Thoracic aorta (tissue), 2 donors: ENCODE results near the gene PTOV1. TPM values are rescaled to one million over a fixed set of nuclear protein-coding genes. Genes with fewer than 3 reads are reported as not detected.

Experiments
- ATAC-seq: fragments of 150-250 bp; one replicate; pipeline ENCODE4 v1.8.0; 2017; ENCODE audit warnings: low read depth; ENCODE audit not compliant: insufficient number of reproducible peaks, low FRiP score
- DNase-seq: peaks from one replicate; pipeline ENCODE4 v3.0.0-alpha.2; 2020; ENCODE audit warnings: low spot score
- H3K27ac ChIP-seq, 2 donors: fragments of 200-600 bp; sonication (generic); 1 replicate in 1 of 2; 2 replicates in 1 of 2; pipeline ENCODE4 v1.5.1; 2016; ENCODE audit warnings: mild to moderate bottlenecking in 2 of 2, moderate library complexity in 2 of 2
- H3K27me3 ChIP-seq: fragments of 200-600 bp; sonication (generic); replicated peaks from 2 replicates; pipeline ENCODE4 v1.6.0; 2016; ENCODE audit warnings: mild to moderate bottlenecking; ENCODE audit not compliant: insufficient read depth
- H3K36me3 ChIP-seq: fragments of 200-600 bp; sonication (generic); one replicate; pipeline ENCODE4 v1.5.1; 2016
- H3K4me1 ChIP-seq, 2 donors: fragments of 200-600 bp; sonication (generic); 1 replicate in 1 of 2; 2 replicates in 1 of 2; pipeline versions ENCODE4 v1.5.1 to v1.6.0; 2016; ENCODE audit warnings: low read depth in 2 of 2, mild to moderate bottlenecking in 1 of 2; ENCODE audit not compliant: control insufficient read depth in 1 of 2
- H3K4me3 ChIP-seq: fragments of 200-600 bp; sonication (generic); 2 replicates; pipeline ENCODE4 v1.5.1; 2016; ENCODE audit warnings: mild to moderate bottlenecking
- H3K9me3 ChIP-seq: fragments of 200-600 bp; sonication (generic); 2 replicates; pipeline ENCODE4 v1.5.1; 2016
- total RNA-seq, 2 donors: library from RNA; depleted of rRNA; stranded (reverse); fragments of >200 nt; gene quantifications; one replicate each; pipeline versions ENCODE4 v1.1.0 to v1.2.3, GENCODE V29; 2016
- TF ChIP-seq, protein P1 (sequence below): fragments of 200-600 bp; sonication (generic); IDR thresholded peaks from one replicate; pipeline ENCODE4 v1.5.1; 2019; ENCODE audit warnings: antibody characterized with exemption

Gene PTOV1
- total RNA-seq, 2 donors from 2014 or later: 62.9 to 72.2 TPM

DNA sequence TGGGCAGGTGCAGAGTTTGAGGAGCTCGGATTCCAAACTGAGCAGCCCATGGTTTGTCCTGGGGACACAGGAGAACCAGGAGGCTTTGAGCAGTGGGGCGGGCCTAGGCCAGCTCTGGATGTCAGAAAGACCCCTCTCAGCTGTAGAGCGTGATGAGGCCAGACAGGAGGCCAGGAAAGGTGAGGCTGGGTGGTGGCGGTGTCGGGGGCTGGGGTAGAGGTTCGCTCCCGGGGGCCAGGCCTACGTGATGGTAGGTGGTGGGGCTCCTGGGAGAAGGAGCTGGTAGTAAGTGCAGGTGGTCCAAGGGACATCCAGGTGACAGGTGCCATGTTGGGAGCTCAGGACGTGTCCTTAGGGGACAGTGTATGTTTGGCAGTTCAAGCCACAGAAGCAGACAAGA is 13.5 kb upstream of the PTOV1 start:
- Histone ChIP-seq H3K4me1 (no peaks in the 10 kb centered on the region), H3K36me3 (peaks cover 54% of the 10 kb centered on the region), H3K27me3 (no peaks in the 10 kb centered on the region), H3K9me3 (no peaks in the 10 kb centered on the region), H3K27ac (no peak overlapping the region), H3K4me3 (no peak overlapping the region)
- no peak for ATAC-seq
- DNase-seq: no peak
- TF ChIP-seq, protein P1, sequence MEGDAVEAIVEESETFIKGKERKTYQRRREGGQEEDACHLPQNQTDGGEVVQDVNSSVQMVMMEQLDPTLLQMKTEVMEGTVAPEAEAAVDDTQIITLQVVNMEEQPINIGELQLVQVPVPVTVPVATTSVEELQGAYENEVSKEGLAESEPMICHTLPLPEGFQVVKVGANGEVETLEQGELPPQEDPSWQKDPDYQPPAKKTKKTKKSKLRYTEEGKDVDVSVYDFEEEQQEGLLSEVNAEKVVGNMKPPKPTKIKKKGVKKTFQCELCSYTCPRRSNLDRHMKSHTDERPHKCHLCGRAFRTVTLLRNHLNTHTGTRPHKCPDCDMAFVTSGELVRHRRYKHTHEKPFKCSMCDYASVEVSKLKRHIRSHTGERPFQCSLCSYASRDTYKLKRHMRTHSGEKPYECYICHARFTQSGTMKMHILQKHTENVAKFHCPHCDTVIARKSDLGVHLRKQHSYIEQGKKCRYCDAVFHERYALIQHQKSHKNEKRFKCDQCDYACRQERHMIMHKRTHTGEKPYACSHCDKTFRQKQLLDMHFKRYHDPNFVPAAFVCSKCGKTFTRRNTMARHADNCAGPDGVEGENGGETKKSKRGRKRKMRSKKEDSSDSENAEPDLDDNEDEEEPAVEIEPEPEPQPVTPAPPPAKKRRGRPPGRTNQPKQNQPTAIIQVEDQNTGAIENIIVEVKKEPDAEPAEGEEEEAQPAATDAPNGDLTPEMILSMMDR: no peak

DNA sequence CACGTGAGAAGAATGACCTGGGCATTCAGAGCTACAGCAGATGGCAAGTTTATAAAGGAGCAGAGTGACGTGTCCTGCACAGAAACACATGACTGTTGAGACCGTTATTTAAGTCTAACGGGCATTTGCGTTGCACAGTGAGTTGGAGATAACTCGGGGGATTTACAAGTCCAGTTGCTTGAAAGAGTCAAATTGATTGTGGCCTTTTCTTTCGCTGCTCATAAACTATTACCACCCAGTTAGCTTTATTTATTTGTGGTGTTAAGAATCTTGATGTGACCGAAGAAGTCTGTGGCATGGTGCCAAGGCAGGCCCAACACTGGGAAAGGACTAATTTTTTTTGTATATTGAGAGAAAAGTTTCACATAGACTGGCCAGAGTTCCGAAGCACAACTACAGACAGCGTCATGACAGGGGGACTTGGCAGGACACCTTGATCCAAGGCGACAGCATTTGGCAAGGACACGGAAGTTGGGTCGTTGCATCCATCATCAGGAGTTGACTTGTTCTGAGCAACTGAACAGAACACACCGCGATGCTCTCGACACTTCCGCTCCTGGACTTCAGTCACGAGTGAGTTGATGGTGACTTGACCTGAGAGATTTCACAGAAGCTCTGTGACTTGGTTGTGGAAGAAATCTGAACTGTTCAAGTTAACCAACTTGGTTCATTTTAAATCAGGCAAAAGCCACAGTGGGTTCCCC is 11.9 kb upstream of the PTOV1 start:
- Histone ChIP-seq H3K4me1 (no peaks in the 10 kb centered on the region), H3K27me3 (no peaks in the 10 kb centered on the region), H3K27ac (no peak overlapping the region), H3K4me3 (no peak overlapping the region), H3K36me3 (peaks cover 41% of the 10 kb centered on the region), H3K9me3 (no peaks in the 10 kb centered on the region)
- TF ChIP-seq, protein P1: no peak
- ATAC-seq (no peak), DNase-seq (no peak)

DNA sequence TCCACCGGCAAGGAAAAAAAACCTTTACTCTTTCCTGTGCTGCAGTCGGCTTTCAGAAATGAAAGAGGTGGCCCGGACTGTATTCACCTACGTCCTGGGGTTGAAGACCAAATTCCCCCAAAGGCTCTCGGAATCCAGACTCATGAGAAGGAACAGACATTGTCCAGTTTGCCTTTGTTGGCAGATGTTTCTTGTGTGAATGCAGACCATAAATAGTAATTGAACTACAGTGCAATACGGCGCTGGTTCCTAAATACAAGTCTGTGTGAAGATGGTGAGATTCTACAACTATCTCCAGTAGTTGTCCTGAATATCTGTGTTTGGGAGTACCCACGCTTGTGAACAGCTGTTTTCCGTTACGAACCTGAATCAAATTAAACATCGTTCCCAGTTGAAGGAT is 11.2 kb upstream of the PTOV1 start:
- Histone ChIP-seq H3K9me3 (no peaks in the 10 kb centered on the region), H3K27ac (no peak overlapping the region), H3K4me3 (no peak overlapping the region), H3K4me1 (no peaks in the 10 kb centered on the region), H3K36me3 (peaks cover 34% of the 10 kb centered on the region), H3K27me3 (no peaks in the 10 kb centered on the region)
- DNase-seq (no peak), ATAC-seq (no peak)
- TF ChIP-seq, protein P1: no peak

DNA sequence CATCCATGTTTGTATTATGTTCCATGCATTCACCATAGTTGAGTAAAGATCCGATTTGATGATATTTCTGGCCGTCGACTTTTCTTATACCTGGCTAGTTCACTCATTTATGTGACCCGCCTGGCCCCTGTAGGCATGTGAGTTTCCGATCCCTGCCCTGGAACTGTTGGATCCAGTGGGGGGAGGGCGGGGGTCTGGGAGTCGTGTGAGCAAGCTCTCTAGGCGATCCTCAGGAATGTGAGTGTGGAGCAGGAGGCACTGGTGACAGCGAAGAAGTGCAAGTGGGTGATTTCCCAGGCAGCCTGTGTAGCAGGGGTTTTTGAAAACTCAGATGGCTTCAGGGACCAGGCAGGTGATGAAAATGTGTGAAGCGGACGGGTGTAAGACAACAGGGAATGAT is 10.6 kb upstream of the PTOV1 start:
- TF ChIP-seq, protein P1: no peak
- Histone ChIP-seq H3K27ac (no peak overlapping the region), H3K36me3 (peaks cover 28% of the 10 kb centered on the region), H3K9me3 (no peaks in the 10 kb centered on the region), H3K27me3 (no peaks in the 10 kb centered on the region), H3K4me1 (no peaks in the 10 kb centered on the region), H3K4me3 (no peak overlapping the region)
- no peak for ATAC-seq
- no peak for DNase-seq

DNA sequence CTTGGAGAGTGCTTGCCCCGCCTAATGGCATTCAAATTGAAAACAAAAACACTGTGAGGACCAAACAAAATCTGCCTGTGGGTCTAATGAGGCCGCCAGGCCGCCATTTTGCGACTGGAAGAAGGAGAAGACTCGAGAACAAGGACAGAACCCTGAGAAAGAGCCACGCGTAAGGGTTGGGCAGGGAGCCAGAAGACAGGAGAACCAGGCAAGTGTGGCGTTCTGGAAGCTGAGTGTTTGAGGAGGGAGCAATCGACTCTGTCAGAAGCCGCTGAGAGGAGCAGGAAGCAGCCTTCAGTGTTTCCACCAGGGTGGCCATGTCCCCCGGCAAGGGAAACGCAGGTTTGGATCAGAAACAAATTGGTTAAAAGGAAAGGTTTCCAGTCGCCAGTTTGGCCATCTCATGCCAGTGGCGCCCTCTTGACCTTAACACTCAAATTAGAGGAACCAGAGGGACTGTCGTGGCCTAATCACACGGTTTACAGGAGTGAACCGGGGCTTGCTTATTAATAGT is 10.2 kb upstream of the PTOV1 start:
- DNase-seq (no peak), ATAC-seq (no peak)
- TF ChIP-seq, protein P1: no peak
- Histone ChIP-seq H3K9me3 (no peaks in the 10 kb centered on the region), H3K4me1 (no peaks in the 10 kb centered on the region), H3K4me3 (no peak overlapping the region), H3K36me3 (peaks cover 24% of the 10 kb centered on the region), H3K27ac (no peak overlapping the region), H3K27me3 (no peaks in the 10 kb centered on the region)
